GM23338 (cell line): ENCODE measurements around the gene ZNF532. TPM values are rescaled to one million over a fixed set of nuclear protein-coding genes. Genes with fewer than 3 reads are reported as not detected.

Source experiments
- ATAC-seq: fragments of 200-7000 bp; cut with Tn5 transposase; 3 replicates; pipeline ENCODE4 v1.9.1; 2020
- DNase-seq: peaks from one replicate; pipeline ENCODE4 v3.0.0-alpha.2; 2015; ENCODE audit warnings: low spot score
- H2AFZ ChIP-seq: fragments of 200-600 bp; sonication (generic); 2 replicates; pipeline ENCODE4 v1.8.0; 2016; ENCODE audit warnings: antibody characterized with exemption, mild to moderate bottlenecking, moderate library complexity
- H3F3A ChIP-seq: fragments of 200-600 bp; sonication (generic); replicated peaks from 2 replicates; pipeline ENCODE4 v1.8.0; 2017; ENCODE audit warnings: antibody characterized with exemption, mixed run types, low read depth
- H3K27ac ChIP-seq: fragments of 200-600 bp; sonication (generic); 2 replicates; pipeline ENCODE4 v1.6.1; 2016; ENCODE audit warnings: low read depth
- H3K27me3 ChIP-seq: fragments of 200-600 bp; sonication (generic); 2 replicates; pipeline ENCODE4 v1.8.0; 2016; ENCODE audit warnings: mild to moderate bottlenecking, mixed run types, moderate library complexity; ENCODE audit not compliant: insufficient read depth
- H3K36me3 ChIP-seq: fragments of 200-600 bp; sonication (generic); 2 replicates; pipeline ENCODE4 v1.8.0; 2016; ENCODE audit warnings: mild to moderate bottlenecking; ENCODE audit not compliant: insufficient read depth
- H3K4me1 ChIP-seq: fragments of 200-600 bp; sonication (generic); 2 replicates; pipeline ENCODE4 v1.8.0; 2016; ENCODE audit warnings: mild to moderate bottlenecking, moderate library complexity; ENCODE audit not compliant: insufficient read depth
- H3K4me2 ChIP-seq: fragments of 200-600 bp; sonication (generic); 2 replicates; pipeline ENCODE4 v1.7.1; 2017; ENCODE audit warnings: mixed run types
- H3K4me3 ChIP-seq: fragments of 200-600 bp; sonication (generic); 2 replicates; pipeline ENCODE4 v1.6.1; 2016; ENCODE audit warnings: mixed run types
- H3K79me2 ChIP-seq: fragments of 200-600 bp; sonication (generic); replicated peaks from 2 replicates; pipeline ENCODE4 v1.8.0; 2017; ENCODE audit warnings: mild to moderate bottlenecking; ENCODE audit not compliant: insufficient read depth
- H3K9me2 ChIP-seq: fragments of 200-600 bp; sonication (generic); 2 replicates; pipeline ENCODE4 v1.8.0; 2017; ENCODE audit not compliant: insufficient read depth
- H4K20me1 ChIP-seq: fragments of 200-600 bp; sonication (generic); replicated peaks from 2 replicates; pipeline ENCODE4 v1.8.0; 2017; ENCODE audit warnings: mild to moderate bottlenecking; ENCODE audit not compliant: insufficient read depth
- H3K27ac Mint-ChIP-seq: 2 replicates; pipeline ENCODE4 v1.8.0; 2020; ENCODE audit warnings: inconsistent platforms, mild to moderate bottlenecking, moderate library complexity, mixed read lengths
- H3K27me3 Mint-ChIP-seq: 3 replicates; pipeline ENCODE4 v1.8.0; 2022; ENCODE audit warnings: low read depth, mild to moderate bottlenecking, moderate library complexity, mixed read lengths, inconsistent platforms; ENCODE audit not compliant: insufficient read depth, poor library complexity
- H3K36me3 Mint-ChIP-seq: 3 replicates; pipeline ENCODE4 v1.8.0; 2021; ENCODE audit warnings: low read depth, mild to moderate bottlenecking, inconsistent platforms, moderate library complexity, mixed read lengths
- H3K4me1 Mint-ChIP-seq: 3 replicates; pipeline ENCODE4 v1.8.0; 2020; ENCODE audit warnings: mild to moderate bottlenecking, inconsistent platforms, mixed read lengths
- H3K4me3 Mint-ChIP-seq: 3 replicates; pipeline ENCODE4 v1.8.0; 2021; ENCODE audit warnings: moderate library complexity, mild to moderate bottlenecking, inconsistent platforms, mixed read lengths
- H3K9me3 Mint-ChIP-seq: 3 replicates; pipeline ENCODE4 v1.8.0; 2020; ENCODE audit warnings: moderate library complexity, mild to moderate bottlenecking, inconsistent platforms, mixed read lengths
- CTCF ChIP-seq, 2 experiments: fragments of 200-600 bp in 1 of 2; sonication (generic) in 1 of 2; conservative IDR thresholded peaks; 2 replicates each; pipeline versions ENCODE4 v1.5.1 to v1.6.1; 2016 to 2017; ENCODE audit warnings: antibody characterized with exemption in 2 of 2, low read depth in 2 of 2, mild to moderate bottlenecking in 2 of 2, moderate library complexity in 1 of 2
- POLR2AphosphoS5 ChIP-seq: IDR thresholded peaks from 2 replicates; pipeline ENCODE4 v1.6.1; 2016; ENCODE audit warnings: antibody characterized with exemption, low read depth
- STAT1 ChIP-seq: IDR thresholded peaks from one replicate; pipeline ENCODE4 v1.6.1; 2016; ENCODE audit warnings: antibody characterized with exemption; ENCODE audit not compliant: unreplicated experiment
- ZNF114 ChIP-seq: fragments of 250-450 bp; sonication (Bioruptor Pico); IDR thresholded peaks from 2 replicates; pipeline ENCODE4 v1.5.0; 2020; ENCODE audit warnings: mild to moderate bottlenecking, moderate library complexity
- ZNF462 ChIP-seq: fragments of 250-450 bp; sonication (Bioruptor Pico); IDR thresholded peaks from 2 replicates; pipeline ENCODE4 v1.5.0; 2020; ENCODE audit warnings: mild to moderate bottlenecking, moderate library complexity
- polyA plus RNA-seq: library from polyadenylated mRNA; unstranded; fragments of >200 nt; fragmentation: Nextera tagmentation; extraction: Ambion mirVana; gene quantifications from 2 replicates; pipeline ENCODE4 v1.2.1, GENCODE V29; 2016
- total RNA-seq: library from RNA; depleted of rRNA; stranded (reverse); fragments of >200 nt; shearing (Covaris generic); gene quantifications from 2 replicates; pipeline ENCODE4 v1.2.3, GENCODE V29; 2014
- TF ChIP-seq, protein P1 (sequence below): IDR thresholded peaks from 2 replicates; pipeline ENCODE4 v1.6.1; 2016; ENCODE audit warnings: antibody characterized with exemption

ZNF532 gene
- total and polyA plus RNA-seq, 2 experiments from 2014 or later: 51.5 to 225 TPM

DNA sequence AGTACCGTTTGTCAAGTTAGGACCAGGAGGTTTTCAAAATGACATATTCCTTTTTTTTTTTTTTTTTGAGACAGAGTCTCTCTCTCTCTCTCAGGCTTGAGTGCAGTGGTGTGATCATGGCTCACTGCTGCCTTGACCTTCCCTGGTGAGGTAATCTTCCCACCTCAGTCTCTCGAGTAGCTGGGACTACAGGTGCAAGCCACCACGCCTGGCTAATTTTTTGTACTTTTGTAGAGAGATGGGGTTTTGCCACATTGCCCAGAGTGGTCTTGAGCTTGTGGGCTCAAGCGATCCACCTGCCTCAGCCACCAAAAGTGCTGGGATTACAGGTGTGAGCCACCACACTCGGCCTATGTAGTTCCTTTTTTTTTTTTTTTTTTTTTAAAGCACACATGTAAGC lies 147.1 kb downstream of the ZNF532 start (continued):
- no peak for TF ChIP-seq ZNF462

- H3K27me3 ChIP-seq: no peaks in the 10 kb centered on the region
- peaks cover 7% of the 10 kb centered on the region; the same call in 2 of the 3 replicates for H3K36me3 Mint-ChIP-seq
- no peak overlapping the region for H3K4me3 Mint-ChIP-seq
- peak; percentile 20; the same call in 2 of the 3 replicates for ATAC-seq
- H3K4me3 ChIP-seq: no peak overlapping the region
- peaks cover 12% of the 10 kb centered on the region; the same call in 2 of the 3 replicates for H3K9me3 Mint-ChIP-seq
- H3K4me2 ChIP-seq: no peak overlapping the region
- peak overlapping the region; percentile 84 for H2AFZ ChIP-seq
- no peak overlapping the region for H3K27ac Mint-ChIP-seq
- peaks cover 12% of the 10 kb centered on the region for H3K4me1 Mint-ChIP-seq
- H4K20me1 ChIP-seq: no peaks in the 10 kb centered on the region
- H3K9me2 ChIP-seq: no peaks in the 10 kb centered on the region
- 0 out of 2 replicates have a peak, but pooled peaks cover 8% of the 10 kb centered on the region for H3K36me3 ChIP-seq
- H3K79me2 ChIP-seq: no peaks in the 10 kb centered on the region
- H3K27ac ChIP-seq: no peak overlapping the region
- no peaks in the 10 kb centered on the region for H3F3A ChIP-seq
- peaks cover 3% of the 10 kb centered on the region for H3K27me3 Mint-ChIP-seq
- peaks cover 6% of the 10 kb centered on the region; the same call in 1 of the 2 replicates for H3K4me1 ChIP-seq
- DNase-seq: no peak
- TF ChIP-seq STAT1 (no peak), ZNF114 (CRISPR knock-in tag) (no peak), POLR2AphosphoS5 (no peak), CTCF (conservative IDR thresholded peaks at IDR 0.05; ENCODE audit: low read depth in 2 of 2) (no peak)
- TF ChIP-seq, protein P1, sequence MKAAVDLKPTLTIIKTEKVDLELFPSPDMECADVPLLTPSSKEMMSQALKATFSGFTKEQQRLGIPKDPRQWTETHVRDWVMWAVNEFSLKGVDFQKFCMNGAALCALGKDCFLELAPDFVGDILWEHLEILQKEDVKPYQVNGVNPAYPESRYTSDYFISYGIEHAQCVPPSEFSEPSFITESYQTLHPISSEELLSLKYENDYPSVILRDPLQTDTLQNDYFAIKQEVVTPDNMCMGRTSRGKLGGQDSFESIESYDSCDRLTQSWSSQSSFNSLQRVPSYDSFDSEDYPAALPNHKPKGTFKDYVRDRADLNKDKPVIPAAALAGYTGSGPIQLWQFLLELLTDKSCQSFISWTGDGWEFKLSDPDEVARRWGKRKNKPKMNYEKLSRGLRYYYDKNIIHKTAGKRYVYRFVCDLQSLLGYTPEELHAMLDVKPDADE: no peak
These were observed 148.4 kb downstream of the ZNF532 start for GRCh38 chr18:59012815-59013705.
